ENCODE measurements around the gene C1QA. TPM values are rescaled to one million over a fixed set of nuclear protein-coding genes. Genes with fewer than 3 reads are reported as not detected.
"Not testable (repeated sequence)": the region's sequence is repeated elsewhere in the genome, so short reads cannot be mapped to it uniquely, and the experiment has no call there.

The C1QA gene
- total RNA-seq, 2 donors from 2014 or later, result not detected

DNA sequence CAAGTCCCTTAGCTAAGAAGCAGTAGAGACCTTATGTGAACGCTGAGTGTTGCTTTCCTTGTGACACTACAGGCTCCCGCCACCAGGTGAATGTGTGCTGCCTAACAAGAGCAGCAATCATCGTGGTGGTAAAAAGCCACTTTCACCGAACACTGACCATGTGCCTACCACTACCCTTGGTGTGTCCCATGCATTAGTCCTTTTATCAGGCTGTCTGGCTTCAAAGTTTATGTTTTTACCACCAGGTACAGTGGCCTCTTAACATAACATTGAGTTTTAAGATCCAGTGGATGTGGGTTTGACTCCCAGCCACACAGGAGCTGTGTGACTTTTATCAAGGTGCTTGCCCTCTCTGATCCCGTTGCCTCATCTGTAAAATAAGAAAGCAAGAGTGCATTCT is 18.3 kb downstream of the C1QA start:
- H3K27ac Mint-ChIP-seq, result no peak overlapping the region
- no peak for DNase-seq
- no peaks in the 10 kb centered on the region for H3K9me3 Mint-ChIP-seq
- H3K27me3 Mint-ChIP-seq (ENCODE audit: low read depth), result peaks cover 15% of the 10 kb centered on the region
- ATAC-seq (replicated peaks in 1 of 2), result no peak
- H3K4me3 Mint-ChIP-seq, result no peak overlapping the region
- no peaks in the 10 kb centered on the region for H3K4me1 Mint-ChIP-seq (ENCODE audit: low read depth)
- no peaks in the 10 kb centered on the region for H3K36me3 Mint-ChIP-seq (ENCODE audit: insufficient read depth in 2 of 2)

DNA sequence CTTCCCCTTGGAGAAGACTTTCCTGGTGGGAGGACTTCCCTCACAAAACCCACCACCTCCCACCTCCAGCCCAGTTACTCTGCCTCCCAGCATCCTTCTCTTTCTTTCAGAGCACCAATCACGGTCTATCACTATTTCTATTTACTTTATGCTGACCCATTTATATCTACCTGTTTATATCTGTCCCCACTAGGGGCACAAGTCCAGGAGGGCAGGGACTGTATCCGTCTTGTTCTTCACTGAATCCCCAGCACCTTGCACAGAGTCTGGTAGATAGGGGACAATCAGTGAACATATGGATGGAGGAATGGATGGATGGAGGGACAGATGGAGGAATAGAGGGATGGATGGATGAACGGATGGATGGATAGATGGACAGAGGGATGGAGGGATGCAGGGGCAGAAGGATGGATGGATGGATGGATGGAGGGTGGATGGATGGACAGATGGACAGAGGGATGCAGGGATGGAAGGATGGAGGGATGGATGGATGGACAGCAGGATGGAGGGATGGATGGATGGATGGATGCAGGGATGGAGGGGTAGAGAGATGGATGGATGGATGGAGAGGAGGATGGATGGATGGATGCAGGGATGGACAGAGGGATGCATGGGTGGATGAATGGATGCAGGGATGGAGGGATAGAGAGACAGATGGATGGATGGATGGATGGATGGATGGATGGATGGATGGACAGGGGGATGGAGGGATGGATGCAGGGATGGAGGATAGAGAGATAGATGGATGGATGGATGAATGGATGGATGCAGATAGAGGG is 22.1 kb downstream of the C1QA start:
- Mint-ChIP-seq H3K4me3 (no peak overlapping the region), H3K27ac (no peak overlapping the region), H3K36me3 (ENCODE audit: insufficient read depth in 2 of 2) (no peaks in the 10 kb centered on the region), H3K9me3 (no peaks in the 10 kb centered on the region), H3K4me1 (ENCODE audit: low read depth) (no peaks in the 10 kb centered on the region), H3K27me3 (ENCODE audit: low read depth) (peaks cover 15% of the 10 kb centered on the region)
- DNase-seq (no peak), ATAC-seq (replicated peaks in 1 of 2) (no peak)

DNA sequence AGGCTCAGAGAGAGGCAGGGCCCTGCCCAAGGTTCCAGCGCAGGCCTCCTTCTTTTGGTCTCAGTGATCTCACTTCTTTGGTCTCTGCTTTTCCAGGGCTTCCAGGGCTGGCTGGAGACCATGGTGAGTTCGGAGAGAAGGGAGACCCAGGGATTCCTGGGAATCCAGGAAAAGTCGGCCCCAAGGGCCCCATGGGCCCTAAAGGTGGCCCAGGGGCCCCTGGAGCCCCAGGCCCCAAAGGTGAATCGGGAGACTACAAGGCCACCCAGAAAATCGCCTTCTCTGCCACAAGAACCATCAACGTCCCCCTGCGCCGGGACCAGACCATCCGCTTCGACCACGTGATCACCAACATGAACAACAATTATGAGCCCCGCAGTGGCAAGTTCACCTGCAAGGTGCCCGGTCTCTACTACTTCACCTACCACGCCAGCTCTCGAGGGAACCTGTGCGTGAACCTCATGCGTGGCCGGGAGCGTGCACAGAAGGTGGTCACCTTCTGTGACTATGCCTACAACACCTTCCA is 24.4 kb downstream of the C1QA start:
- ATAC-seq (replicated peaks in 1 of 2) (no peak), DNase-seq (no peak)
- Mint-ChIP-seq H3K27ac (no peak overlapping the region), H3K27me3 (ENCODE audit: low read depth) (peaks cover 13% of the 10 kb centered on the region), H3K4me1 (ENCODE audit: low read depth) (no peaks in the 10 kb centered on the region), H3K36me3 (ENCODE audit: insufficient read depth in 2 of 2) (no peaks in the 10 kb centered on the region), H3K9me3 (no peaks in the 10 kb centered on the region), H3K4me3 (no peak overlapping the region)

DNA sequence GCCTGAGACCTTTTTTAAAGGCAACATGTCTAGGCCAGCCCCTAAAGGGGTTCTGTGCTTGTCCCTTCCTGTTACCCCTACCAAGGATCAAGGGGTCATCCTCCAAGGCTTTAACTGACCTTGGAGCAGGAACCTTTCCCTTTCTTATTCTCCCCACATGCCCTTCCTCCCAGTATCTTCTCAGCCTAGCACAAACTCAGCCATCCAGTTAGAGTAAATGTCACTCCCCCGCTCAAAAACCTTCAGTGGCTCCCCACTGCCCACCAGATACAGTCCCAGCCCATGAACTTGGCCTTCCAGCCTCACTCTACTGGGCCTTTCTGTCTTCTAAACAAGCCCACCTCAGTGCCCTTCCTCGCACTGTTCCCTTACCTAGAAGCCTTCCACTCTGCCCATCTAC is 25.5 kb downstream of the C1QA start:
- DNase-seq (no peak), ATAC-seq (replicated peaks in 1 of 2) (no peak)
- Mint-ChIP-seq H3K36me3 (ENCODE audit: insufficient read depth in 2 of 2) (no peaks in the 10 kb centered on the region), H3K4me1 (ENCODE audit: low read depth) (no peaks in the 10 kb centered on the region), H3K9me3 (no peaks in the 10 kb centered on the region), H3K27ac (no peak overlapping the region), H3K4me3 (no peak overlapping the region), H3K27me3 (ENCODE audit: low read depth) (peaks cover 10% of the 10 kb centered on the region)

DNA sequence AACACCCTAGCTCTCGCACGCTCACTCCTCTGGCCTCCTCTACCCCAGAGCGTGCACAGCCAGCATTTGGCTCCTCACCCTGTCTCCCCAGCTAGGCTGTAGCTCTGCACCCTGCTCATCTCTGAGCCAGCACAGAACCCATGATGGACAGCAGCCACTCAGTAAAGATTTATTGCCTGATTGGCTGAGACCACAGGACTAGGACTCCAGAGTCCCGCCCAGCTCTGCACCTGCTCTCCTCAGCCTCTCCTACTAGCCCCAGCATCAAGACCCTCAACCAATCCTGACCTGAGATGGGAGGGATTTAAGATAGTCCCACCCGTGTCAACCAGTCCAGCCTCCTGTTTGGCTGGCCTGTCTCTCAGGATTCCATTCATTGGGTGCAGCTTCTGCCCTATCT is 25.9 kb downstream of the C1QA start:
- H3K27ac Mint-ChIP-seq, result no peak overlapping the region
- H3K9me3 Mint-ChIP-seq, result no peaks in the 10 kb centered on the region
- no peak for DNase-seq
- peaks cover 10% of the 10 kb centered on the region for H3K27me3 Mint-ChIP-seq (ENCODE audit: low read depth)
- no peak overlapping the region for H3K4me3 Mint-ChIP-seq
- H3K36me3 Mint-ChIP-seq (ENCODE audit: insufficient read depth in 2 of 2), result no peaks in the 10 kb centered on the region
- no peaks in the 10 kb centered on the region for H3K4me1 Mint-ChIP-seq (ENCODE audit: low read depth)
- no peak for ATAC-seq (replicated peaks in 1 of 2)

DNA sequence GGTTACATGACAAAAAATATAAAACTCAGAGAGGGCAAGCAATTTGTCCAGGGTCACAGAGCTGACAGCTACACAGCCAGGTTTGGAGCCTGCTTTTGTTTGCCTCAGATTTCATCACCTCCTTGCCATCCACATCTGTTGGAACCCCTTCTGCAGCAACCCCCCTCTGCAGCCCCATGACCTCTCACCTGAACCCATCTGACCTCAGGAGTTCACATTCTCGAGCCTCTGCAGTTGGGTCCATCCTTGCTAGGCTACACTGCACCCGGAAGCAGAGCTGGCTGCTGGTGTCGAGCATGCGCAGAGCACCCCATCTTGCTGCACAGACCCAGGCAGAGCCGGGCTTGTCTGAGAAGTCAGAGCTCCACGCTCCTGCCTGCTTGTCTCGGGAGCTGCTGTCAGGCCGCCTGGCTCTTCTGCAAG is 26.6 kb downstream of the C1QA start:
- Mint-ChIP-seq H3K27me3 (ENCODE audit: low read depth) (peaks cover 10% of the 10 kb centered on the region), H3K4me3 (no peak overlapping the region)
- ATAC-seq (replicated peaks in 1 of 2), result no peak

DNA sequence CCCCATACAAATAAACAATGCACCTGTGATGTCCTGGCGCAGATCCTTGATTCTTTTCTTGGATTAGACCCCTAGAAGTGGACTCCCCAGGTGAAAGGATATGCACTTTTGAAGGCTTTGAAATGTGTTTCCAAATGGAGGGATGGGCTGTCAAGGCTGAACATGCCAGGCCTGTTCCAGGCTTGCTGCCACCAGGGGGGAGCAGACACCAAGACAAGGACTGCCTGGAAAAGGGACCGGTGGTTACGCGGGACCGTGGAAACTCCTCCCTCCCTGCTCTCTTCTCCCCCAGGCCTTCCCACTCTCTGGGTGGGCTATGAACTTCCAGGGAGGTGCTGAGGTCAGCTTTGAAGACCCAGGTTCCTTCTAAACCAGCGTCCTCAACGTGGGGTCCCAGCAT is 29.3 kb downstream of the C1QA start:
- Mint-ChIP-seq H3K27me3 (ENCODE audit: low read depth) (no peaks in the 10 kb centered on the region), H3K9me3 (no peaks in the 10 kb centered on the region), H3K36me3 (ENCODE audit: insufficient read depth in 2 of 2) (no peaks in the 10 kb centered on the region), H3K27ac (no peak overlapping the region), H3K4me3 (no peak overlapping the region), H3K4me1 (ENCODE audit: low read depth) (no peaks in the 10 kb centered on the region)
- DNase-seq, result no peak
- no peak for ATAC-seq (replicated peaks in 1 of 2)

More for the DNA sequence above, 26.6 kb downstream of the C1QA start:
- no peaks in the 10 kb centered on the region for H3K36me3 Mint-ChIP-seq (ENCODE audit: insufficient read depth in 2 of 2)
- H3K4me1 Mint-ChIP-seq (ENCODE audit: low read depth), result no peaks in the 10 kb centered on the region
- H3K27ac Mint-ChIP-seq, result no peak overlapping the region
- no peak for DNase-seq
- no peaks in the 10 kb centered on the region for H3K9me3 Mint-ChIP-seq

DNA sequence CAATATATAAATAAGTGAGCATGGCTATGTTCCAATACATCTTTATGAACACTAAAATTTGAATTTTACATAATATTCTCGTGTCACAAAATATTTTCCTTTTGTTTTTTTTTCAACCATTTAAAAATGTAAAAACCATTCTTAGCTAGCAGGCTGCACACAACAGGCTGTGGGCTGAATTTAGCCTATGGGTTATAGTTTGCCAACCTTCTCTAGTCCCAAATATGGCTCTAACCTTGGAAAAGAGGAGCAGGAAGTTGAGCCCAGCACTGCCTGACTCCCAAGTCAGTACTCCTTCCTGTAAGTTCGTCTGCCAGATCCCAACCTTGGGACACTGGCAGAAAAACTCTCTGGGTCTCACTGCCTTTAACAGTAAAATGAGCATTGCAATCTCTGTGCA is 30.0 kb downstream of the C1QA start:
- H3K27ac Mint-ChIP-seq, result no peak overlapping the region
- H3K36me3 Mint-ChIP-seq (ENCODE audit: insufficient read depth in 2 of 2), result no peaks in the 10 kb centered on the region
- ATAC-seq (replicated peaks in 1 of 2) (no peak), DNase-seq (no peak)
- H3K4me3 Mint-ChIP-seq, result no peak overlapping the region
- H3K9me3 Mint-ChIP-seq, result no peaks in the 10 kb centered on the region
- no peaks in the 10 kb centered on the region for H3K27me3 Mint-ChIP-seq (ENCODE audit: low read depth)
- H3K4me1 Mint-ChIP-seq (ENCODE audit: low read depth), result no peaks in the 10 kb centered on the region

DNA sequence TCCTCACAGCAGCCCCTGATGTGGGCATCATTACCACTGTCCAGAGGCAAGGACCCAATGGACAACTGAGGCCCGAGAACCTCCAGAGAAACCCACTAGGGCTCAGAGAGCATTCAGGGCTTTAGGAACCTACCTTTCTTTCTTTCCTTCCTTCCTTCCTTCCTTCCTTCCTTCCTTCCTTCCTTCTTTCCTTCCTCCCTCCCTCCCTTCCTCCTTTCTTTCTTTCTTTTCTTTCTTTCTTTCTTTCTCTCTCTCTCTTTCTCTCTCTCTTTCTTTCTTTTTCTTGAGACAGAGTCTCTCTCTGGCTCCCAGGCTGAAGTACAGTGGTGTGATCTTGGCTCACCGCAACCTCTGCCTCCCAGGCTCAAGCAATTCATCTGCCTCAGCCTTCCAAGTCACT is 32.4 kb downstream of the C1QA start:
- H3K4me1 Mint-ChIP-seq (ENCODE audit: low read depth); H3K36me3 Mint-ChIP-seq (ENCODE audit: insufficient read depth in 2 of 2); H3K9me3 Mint-ChIP-seq; H3K4me3 Mint-ChIP-seq; H3K27ac Mint-ChIP-seq; DNase-seq; ATAC-seq (replicated peaks in 1 of 2): not testable (repeated sequence)
- H3K27me3 Mint-ChIP-seq (ENCODE audit: low read depth), result peaks cover 16% of the 10 kb centered on the region

DNA sequence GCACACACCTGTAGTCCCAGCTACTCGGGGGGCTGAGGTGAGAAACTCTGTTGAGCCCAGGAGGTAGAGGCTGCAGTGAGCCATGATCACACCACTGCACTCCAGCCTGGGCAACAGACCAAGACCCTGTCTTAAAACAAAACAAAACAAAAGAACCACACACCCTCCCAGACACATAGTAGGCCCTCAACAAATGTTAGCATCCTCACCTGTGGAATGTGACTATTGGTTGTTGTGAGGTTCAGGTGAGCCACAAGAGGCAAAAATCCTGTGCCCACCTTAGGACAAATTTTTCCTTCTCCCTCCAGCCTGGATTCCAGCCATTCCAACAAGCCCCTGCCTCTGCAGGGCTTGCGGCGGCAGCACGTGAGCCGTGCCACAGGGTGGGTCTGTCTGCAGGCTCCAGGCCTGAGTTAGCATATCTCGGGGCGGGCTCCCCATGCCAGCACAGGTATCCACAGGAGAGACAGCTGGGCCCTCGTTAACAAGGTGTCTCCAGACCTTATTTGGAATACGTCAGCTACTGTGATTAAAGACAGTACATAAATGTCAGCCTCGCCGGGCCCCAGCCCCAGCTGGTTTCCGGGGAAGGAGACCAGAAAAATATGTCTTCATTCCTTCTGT is 34.0 kb downstream of the C1QA start:
- Mint-ChIP-seq H3K27ac (no peak overlapping the region), H3K9me3 (no peaks in the 10 kb centered on the region), H3K4me3 (no peak overlapping the region), H3K36me3 (ENCODE audit: insufficient read depth in 2 of 2) (no peaks in the 10 kb centered on the region), H3K4me1 (ENCODE audit: low read depth) (peaks cover 10% of the 10 kb centered on the region), H3K27me3 (ENCODE audit: low read depth) (peaks cover 32% of the 10 kb centered on the region)
- ATAC-seq (replicated peaks in 1 of 2) (no peak), DNase-seq (no peak)

DNA sequence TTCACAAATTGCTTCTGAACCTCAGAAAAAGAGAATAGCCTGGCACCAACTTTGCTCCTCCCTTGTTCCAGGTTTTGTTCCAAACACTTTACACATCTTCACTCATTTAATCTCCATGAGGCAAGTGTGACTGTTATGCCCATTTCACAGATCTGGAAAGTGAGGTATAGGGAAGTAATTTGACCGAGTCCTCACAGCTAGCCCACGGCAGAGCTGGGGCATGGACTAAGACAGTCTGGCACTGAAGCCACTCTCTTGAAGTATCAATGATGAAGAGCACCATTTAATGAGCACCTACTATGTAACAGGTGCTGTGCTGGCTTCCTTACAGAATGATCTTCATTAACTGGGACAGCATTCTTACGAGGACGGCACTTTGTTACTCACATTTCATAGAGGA is 35.6 kb downstream of the C1QA start:
- Mint-ChIP-seq H3K9me3 (no peaks in the 10 kb centered on the region), H3K27ac (no peak overlapping the region), H3K4me1 (ENCODE audit: low read depth) (peaks cover 10% of the 10 kb centered on the region), H3K36me3 (ENCODE audit: insufficient read depth in 2 of 2) (no peaks in the 10 kb centered on the region), H3K4me3 (no peak overlapping the region), H3K27me3 (ENCODE audit: low read depth) (peaks cover 36% of the 10 kb centered on the region)
- DNase-seq (no peak), ATAC-seq (replicated peaks in 1 of 2) (no peak)

DNA sequence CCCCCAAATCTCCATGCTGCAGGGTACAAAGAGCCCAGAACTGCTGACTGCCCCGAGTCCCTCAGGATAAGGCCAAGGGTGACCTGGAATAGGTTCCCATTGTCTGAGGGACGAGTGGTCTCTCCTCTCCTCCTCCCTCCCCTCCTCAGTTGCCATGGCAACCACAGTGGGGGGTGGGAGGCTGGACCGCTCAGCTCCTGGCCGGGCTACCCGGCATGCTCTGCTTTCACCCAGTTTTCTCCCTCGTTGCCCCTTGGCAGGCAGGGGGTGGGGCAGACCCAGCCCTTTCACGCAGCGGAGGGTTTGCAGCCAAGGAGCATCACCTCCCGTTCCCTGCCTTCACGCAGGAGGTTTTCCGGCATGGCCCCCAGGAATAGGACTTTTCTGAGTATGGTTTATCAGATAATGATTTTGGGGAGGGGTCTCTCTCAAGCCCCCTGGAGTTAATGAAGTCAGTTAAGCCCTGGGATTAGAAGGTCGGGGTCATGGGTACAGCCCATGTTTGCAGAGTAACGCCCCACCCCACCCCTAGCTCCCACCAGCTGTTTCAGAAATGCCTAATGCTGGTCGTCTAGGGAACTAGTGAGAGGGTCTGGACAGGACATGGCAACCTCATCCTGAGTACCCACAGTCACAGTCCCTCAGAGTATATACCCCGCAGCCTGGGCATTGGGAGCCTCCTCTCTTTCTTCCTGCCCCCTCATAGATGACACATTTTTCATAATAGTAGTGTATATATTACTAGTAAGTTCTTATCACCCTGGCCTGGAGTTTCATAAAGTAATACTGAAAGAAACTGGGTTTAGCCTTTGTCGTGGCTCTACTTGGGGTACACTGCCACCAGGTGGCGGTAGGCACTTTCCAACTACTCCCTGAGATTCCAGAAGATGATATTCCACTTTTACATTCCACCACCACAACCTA is 37.3 kb downstream of the C1QA start:
- Mint-ChIP-seq H3K36me3 (ENCODE audit: insufficient read depth in 2 of 2) (no peaks in the 10 kb centered on the region), H3K27me3 (ENCODE audit: low read depth) (peaks cover 36% of the 10 kb centered on the region), H3K4me3 (no peak overlapping the region), H3K9me3 (no peaks in the 10 kb centered on the region), H3K27ac (no peak overlapping the region), H3K4me1 (ENCODE audit: low read depth) (peaks cover 10% of the 10 kb centered on the region)
- ATAC-seq (replicated peaks in 1 of 2) (peak; percentile 83 to 92), DNase-seq (peak; percentile 16 to 32)

DNA sequence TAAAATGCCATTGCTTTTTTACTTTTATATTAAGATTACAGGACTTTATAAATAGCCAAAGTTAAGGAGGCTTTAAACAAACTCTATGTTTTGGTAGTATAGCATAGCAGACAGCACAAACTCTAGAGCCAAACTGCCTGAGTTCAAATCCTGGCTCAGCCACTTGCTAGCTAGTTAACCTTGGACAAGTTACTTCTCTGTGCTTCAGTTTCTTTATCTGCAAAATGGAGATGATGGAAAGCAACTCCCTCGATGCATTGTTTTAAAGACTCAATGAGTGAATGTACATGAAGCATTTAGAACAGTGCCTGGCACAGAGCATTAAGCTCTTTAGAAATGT is 38.0 kb downstream of the C1QA start:
- no peak for DNase-seq
- Mint-ChIP-seq H3K27ac (no peak overlapping the region), H3K36me3 (ENCODE audit: insufficient read depth in 2 of 2) (no peaks in the 10 kb centered on the region), H3K9me3 (no peaks in the 10 kb centered on the region), H3K4me1 (ENCODE audit: low read depth) (peaks cover 10% of the 10 kb centered on the region), H3K4me3 (no peak overlapping the region), H3K27me3 (ENCODE audit: low read depth) (peaks cover 36% of the 10 kb centered on the region)
- no peak for ATAC-seq (replicated peaks in 1 of 2)
